PC-9 (cell line): ENCODE data around the gene NSD2. TPM values are rescaled to one million over a fixed set of nuclear protein-coding genes. Genes with fewer than 3 reads are reported as not detected.

ENCODE experiments used
- BruUV-seq: library from RNA; stranded (reverse); fragments of 400-500 nt; replicated peaks from 2 replicates; lab custom pipeline; 2021; lab: Mats Ljungman, UMichigan
- CTCF ChIA-PET: fragments of 300-600 bp; sonication (Branson Sonifier 250); formaldehyde crosslinking; loops from one replicate; lab custom pipeline; 2022; ENCODE audit warnings: antibody characterized with exemption; lab: Charles Lee
- POLR2A ChIA-PET: fragments of 300-600 bp; sonication (Branson Sonifier 250); formaldehyde crosslinking; loops from one replicate; lab custom pipeline; 2022; ENCODE audit warnings: antibody characterized with exemption; ENCODE audit not compliant: unreplicated experiment; lab: Charles Lee
- DNase-seq, 2 experiments: peaks; one replicate each; pipeline versions ENCODE4 v3.0.0 to v3.0.0-alpha.2; 2015 to 2022; ENCODE audit warnings: mixed read lengths in 1 of 2
- H2AFZ ChIP-seq: fragments of 200-600 bp; sonication (generic); 2 replicates; pipeline ENCODE4 v1.8.1; 2017; ENCODE audit warnings: antibody characterized with exemption
- H3F3A ChIP-seq: fragments of 200-600 bp; sonication (generic); 2 replicates; pipeline ENCODE4 v1.8.1; 2017; ENCODE audit warnings: antibody characterized with exemption, mild to moderate bottlenecking, low read depth; ENCODE audit not compliant: insufficient read depth
- H3K27ac ChIP-seq: fragments of 200-600 bp; sonication (generic); 2 replicates; pipeline ENCODE4 v1.6.1; 2016; ENCODE audit warnings: mixed run types
- H3K27me3 ChIP-seq: fragments of 200-600 bp; sonication (generic); 2 replicates; pipeline ENCODE4 v1.6.1; 2016; ENCODE audit warnings: low read depth, mixed run types; ENCODE audit not compliant: insufficient read depth
- H3K36me3 ChIP-seq: fragments of 200-600 bp; sonication (generic); 2 replicates; pipeline ENCODE4 v1.6.1; 2016; ENCODE audit warnings: low read depth, mixed run types
- H3K4me1 ChIP-seq: fragments of 200-600 bp; sonication (generic); replicated peaks from 2 replicates; pipeline ENCODE4 v1.6.1; 2016; ENCODE audit warnings: mixed run types; ENCODE audit not compliant: insufficient read depth
- H3K4me2 ChIP-seq: fragments of 200-600 bp; sonication (generic); 2 replicates; pipeline ENCODE4 v1.6.1; 2017; ENCODE audit warnings: mixed run types
- H3K4me3 ChIP-seq: fragments of 200-600 bp; sonication (generic); 2 replicates; pipeline ENCODE4 v1.6.1; 2016; ENCODE audit warnings: mixed run types
- H3K79me2 ChIP-seq: fragments of 200-600 bp; sonication (generic); 2 replicates; pipeline ENCODE4 v1.6.1; 2017; ENCODE audit warnings: low read depth, mixed run types
- H3K9me2 ChIP-seq: fragments of 200-600 bp; sonication (generic); 2 replicates; pipeline ENCODE4 v1.8.1; 2017; ENCODE audit warnings: mild to moderate bottlenecking; ENCODE audit not compliant: insufficient read depth
- H3K9me3 ChIP-seq: fragments of 200-600 bp; sonication (generic); 2 replicates; pipeline ENCODE4 v1.8.1; 2016; ENCODE audit warnings: low read depth; ENCODE audit not compliant: insufficient read depth
- H4K20me1 ChIP-seq: fragments of 200-600 bp; sonication (generic); 2 replicates; pipeline ENCODE4 v1.8.1; 2017; ENCODE audit not compliant: insufficient read depth
- CTCF ChIP-seq: fragments of 200-600 bp; sonication (generic); conservative IDR thresholded peaks from 2 replicates; pipeline ENCODE4 v1.6.1; 2017; ENCODE audit warnings: mixed run types, antibody characterized with exemption, mild to moderate bottlenecking, moderate library complexity
- EZH2 ChIP-seq: fragments of 200-600 bp; sonication (generic); IDR thresholded peaks from 2 replicates; pipeline ENCODE4 v1.8.0; 2017; ENCODE audit warnings: antibody characterized with exemption, low read depth
- intact Hi-C: fragments of 100-400 bp; cut with micrococcal nuclease; formaldehyde crosslinking; loops from one replicate; pipeline ENCODE4 v1.10.0; 2022; ENCODE audit not compliant: unreplicated experiment
- total RNA-seq: library from RNA; stranded (reverse); gene quantifications from 2 replicates; pipeline ENCODE4 v1.2.3, GENCODE V29; 2021

The NSD2 gene
- total RNA-seq, 1 experiment from 2014 or later: 176 TPM

GRCh38 chr4:1943928-1944327 lies 72.7 kb downstream of the NSD2 start:
- intact Hi-C loops: no loop called here
- Histone ChIP-seq H3K36me3 (peaks cover 24% of the 10 kb centered on the region), H3K79me2 (peaks cover 12% of the 10 kb centered on the region), H3K27ac (no peak overlapping the region), H3K9me3 (no peaks in the 10 kb centered on the region), H3K27me3 (no peaks in the 10 kb centered on the region), H3K4me2 (no peak overlapping the region), H3K4me1 (peaks cover 28% of the 10 kb centered on the region), H2AFZ (no peak overlapping the region), H3K9me2 (no peaks in the 10 kb centered on the region), H4K20me1 (no peaks in the 10 kb centered on the region), H3K4me3 (no peak overlapping the region), H3F3A (peaks cover 31% of the 10 kb centered on the region)
- TF ChIP-seq CTCF (no peak), EZH2 (no peak)
- DNase-seq: no peak
- POLR2A ChIA-PET: interaction anchor here (0.6 kb wide), 1 partner anchor 84 kb away, joined by 5 read pairs; no protein-coding TSS in a partner anchor
- CTCF ChIA-PET: no interaction called here
- no TSS peak for BruUV-seq

GRCh38 chr4:1945124-1945895 lies 74.1 kb downstream of the NSD2 start:
- Histone ChIP-seq H4K20me1 (no peaks in the 10 kb centered on the region), H3K9me3 (no peaks in the 10 kb centered on the region), H3K4me2 (no peak overlapping the region), H3K27ac (no peak overlapping the region), H3K79me2 (peaks cover 12% of the 10 kb centered on the region), H3K27me3 (no peaks in the 10 kb centered on the region), H3K4me1 (peaks cover 16% of the 10 kb centered on the region), H2AFZ (no peak overlapping the region), H3F3A (peaks cover 20% of the 10 kb centered on the region), H3K36me3 (peaks cover 24% of the 10 kb centered on the region), H3K9me2 (no peaks in the 10 kb centered on the region), H3K4me3 (no peak overlapping the region)
- DNase-seq: no peak
- POLR2A ChIA-PET: no interaction called here
- intact Hi-C loops: no loop called here
- CTCF ChIA-PET: interaction anchor here (0.5 kb wide), 1 partner anchor 51 kb away, joined by 9 read pairs; no protein-coding TSS in a partner anchor
- TF ChIP-seq EZH2 (no peak), CTCF (no peak)
- BruUV-seq: no TSS peak

GRCh38 chr4:1945912-1946311 lies 74.7 kb downstream of the NSD2 start:
- DNase-seq: no peak
- Histone ChIP-seq H3K9me2 (no peaks in the 10 kb centered on the region), H4K20me1 (no peaks in the 10 kb centered on the region), H2AFZ (no peak overlapping the region), H3K27me3 (no peaks in the 10 kb centered on the region), H3K27ac (no peak overlapping the region), H3K9me3 (no peaks in the 10 kb centered on the region), H3F3A (peaks cover 14% of the 10 kb centered on the region), H3K79me2 (peaks cover 9% of the 10 kb centered on the region), H3K4me1 (peaks cover 10% of the 10 kb centered on the region), H3K4me2 (no peak overlapping the region), H3K4me3 (no peak overlapping the region), H3K36me3 (peaks cover 24% of the 10 kb centered on the region)
- no TSS peak for BruUV-seq
- intact Hi-C loops: no loop called here
- ChIA-PET CTCF (interaction anchor here (0.5 kb wide), 1 partner anchor 50 kb away, joined by 9 read pairs; no protein-coding TSS in a partner anchor), POLR2A (no interaction called here)
- TF ChIP-seq EZH2 (no peak), CTCF (no peak)
